GM12864 (cell line): ENCODE measurements around the gene PDZRN3.

Source experiments
- DNase-seq: peaks from one replicate; pipeline ENCODE4 v3.0.0-alpha.2; 2011; ENCODE audit warnings: low read depth
- H3K4me3 ChIP-seq: 2 replicates; pipeline ENCODE4 v1.5.1; 2011; ENCODE audit warnings: mild to moderate bottlenecking, low read depth, low read length, control low read depth
- CTCF ChIP-seq: IDR thresholded peaks from 2 replicates; pipeline ENCODE4 v1.5.1; 2011; ENCODE audit warnings: low read depth, mild to moderate bottlenecking, moderate library complexity, low read length, control low read depth, inconsistent platforms; ENCODE audit errors: missing control alignments

PDZRN3 gene

GRCh38 chr3:73599605-73600004, 25.1 kb downstream of the PDZRN3 start:
- no peak overlapping the region for H3K4me3 ChIP-seq
- no peak for TF ChIP-seq CTCF
- DNase-seq: no peak

- no peak for TF ChIP-seq CTCF
- no peak overlapping the region for H3K4me3 ChIP-seq
- no peak for DNase-seq
Observed at GRCh38 chr3:73597476-73597875, 27.3 kb downstream of the PDZRN3 start.

DNA sequence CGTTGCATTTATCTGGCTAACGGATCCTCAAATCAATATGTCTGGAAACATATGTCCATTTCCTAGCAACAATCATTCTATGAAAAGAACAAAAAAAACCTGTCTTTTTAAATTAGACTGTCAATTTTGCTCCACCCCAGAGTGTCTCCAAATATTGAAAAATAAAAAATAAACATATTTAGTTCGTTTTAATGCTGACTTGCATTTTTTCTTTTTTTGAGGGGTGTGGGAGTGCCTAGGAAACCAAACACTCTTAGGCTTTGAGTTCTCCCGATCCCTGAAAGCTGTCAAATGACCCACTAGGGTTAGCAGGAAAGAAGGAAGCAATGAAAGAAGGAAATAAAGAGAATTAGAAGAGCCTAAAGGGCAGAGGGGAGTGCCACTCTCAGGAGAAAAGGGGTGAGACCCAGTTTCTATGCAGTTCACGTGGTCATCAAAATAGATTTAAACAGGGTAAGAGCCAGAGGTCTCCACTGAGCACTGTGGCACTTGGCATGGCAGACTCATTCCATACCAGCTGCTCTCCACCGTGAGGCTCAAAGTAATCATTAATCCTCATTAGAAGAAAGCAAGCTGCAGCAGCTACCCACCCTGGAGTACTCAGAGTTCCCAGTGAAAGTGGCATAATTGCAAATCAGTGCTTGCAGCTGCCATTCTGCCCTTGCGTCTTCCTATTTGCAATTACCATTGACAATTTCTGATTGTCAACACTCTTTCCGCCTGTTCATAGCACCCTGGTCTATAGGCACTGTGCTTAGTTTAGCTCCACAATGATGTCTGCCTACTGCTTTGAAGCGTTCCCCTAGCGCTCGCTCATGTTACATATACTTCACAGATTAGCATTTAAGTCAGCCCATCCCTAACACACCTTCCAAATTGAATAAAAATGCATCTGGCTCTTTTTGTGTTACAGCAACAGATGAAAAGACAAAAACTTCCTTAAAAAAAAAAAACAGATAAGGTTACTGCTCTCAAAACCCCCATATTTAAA, 32.3 kb downstream of the PDZRN3 start:
- no peak overlapping the region for H3K4me3 ChIP-seq
- no peak for DNase-seq
- TF ChIP-seq CTCF: no peak

DNA sequence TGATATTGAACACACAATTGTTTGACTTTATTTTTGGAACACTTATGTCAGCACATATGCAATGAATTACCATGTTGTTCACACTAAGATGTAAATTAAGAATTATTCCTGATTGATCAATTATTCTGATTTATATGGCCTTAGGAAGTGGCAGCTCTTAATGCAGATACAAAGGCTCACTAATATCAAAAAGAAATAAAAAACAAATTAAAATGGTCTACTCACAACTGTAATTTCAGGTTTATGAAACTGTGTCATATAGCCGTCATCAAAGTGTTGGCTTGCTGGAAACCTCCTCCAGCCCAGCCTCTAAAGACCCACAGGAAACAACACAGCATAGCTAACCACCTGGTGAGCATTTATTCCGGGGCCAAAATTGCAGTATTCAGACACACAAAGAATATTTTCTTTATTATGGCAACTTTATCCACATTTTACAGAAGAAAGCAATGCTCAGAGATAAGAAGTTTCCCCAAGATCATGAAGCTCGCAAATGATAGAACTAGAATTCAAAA, 33.4 kb downstream of the PDZRN3 start:
- no peak for DNase-seq
- no peak overlapping the region for H3K4me3 ChIP-seq
- no peak for TF ChIP-seq CTCF

GRCh38 chr3:73586628-73587027, 38.1 kb downstream of the PDZRN3 start:
- no peak for DNase-seq
- H3K4me3 ChIP-seq: no peak overlapping the region
- no peak for TF ChIP-seq CTCF

GRCh38 chr3:73586190-73586589, 38.6 kb downstream of the PDZRN3 start:
- H3K4me3 ChIP-seq: no peak overlapping the region
- no peak for TF ChIP-seq CTCF
- no peak for DNase-seq
